Activated CD4-positive, alpha-beta T cell treated with anti-CD3 and anti-CD28 coated beads, Interleukin-2, amount 50 U/mL, for 4 hours (primary cell): Measurements from ENCODE around the gene ZMAT5.
A peak's percentile ranks its signal among the peaks of the same experiment; 100 is the strongest.
"Not testable (repeated sequence)": the region's sequence is repeated elsewhere in the genome, so short reads cannot be mapped to it uniquely, and the experiment has no call there.

ENCODE experiments used
- DNase-seq, 2 experiments: peaks; one replicate each; pipeline ENCODE4 v3.0.0-alpha.2; 2020

The ZMAT5 gene

DNA sequence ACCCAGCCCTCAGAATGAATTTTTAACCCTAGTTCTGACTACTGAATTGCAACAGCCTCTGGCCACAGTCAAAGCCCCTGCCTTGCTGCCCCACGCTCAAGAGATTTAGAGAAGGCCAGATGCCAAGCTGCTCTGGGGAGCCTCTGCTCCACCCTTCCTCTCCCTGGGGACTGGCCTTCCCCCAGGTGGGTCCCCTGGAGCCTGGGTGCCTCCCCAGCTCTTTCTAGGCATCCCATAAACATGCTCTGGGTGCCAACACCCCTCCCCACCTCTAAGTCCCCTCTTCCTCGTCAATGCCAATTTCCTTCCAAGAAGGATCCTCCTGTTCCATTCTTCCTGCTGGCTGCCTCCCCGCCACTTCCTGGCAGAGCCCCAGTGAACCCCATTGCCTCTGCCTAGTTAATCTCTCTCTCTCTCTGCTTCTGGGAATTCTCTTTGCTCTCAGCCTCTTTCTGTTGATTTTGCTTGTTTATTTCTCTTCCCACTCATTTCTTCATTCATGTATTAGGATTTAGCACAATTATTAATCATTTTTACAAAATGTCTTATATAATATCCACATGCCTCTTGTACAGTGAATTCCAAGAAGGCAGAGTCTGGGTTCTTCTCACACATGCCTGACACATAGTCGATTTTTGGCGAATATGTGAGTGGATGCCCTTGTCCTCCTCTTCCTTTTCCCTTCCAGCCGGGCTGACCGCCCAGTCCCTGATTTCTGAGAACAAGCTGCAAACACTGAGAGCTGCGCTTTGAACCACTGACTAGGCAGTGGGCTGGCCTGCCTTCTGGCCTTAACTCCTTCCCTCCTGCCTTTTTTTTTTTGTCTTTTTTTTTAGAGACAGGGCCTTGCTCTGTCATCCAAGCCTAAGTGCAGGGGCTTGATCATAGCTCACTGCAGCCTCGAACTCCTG lies 17.9 kb upstream of the ZMAT5 start:
- DNase-seq: no peak

DNA sequence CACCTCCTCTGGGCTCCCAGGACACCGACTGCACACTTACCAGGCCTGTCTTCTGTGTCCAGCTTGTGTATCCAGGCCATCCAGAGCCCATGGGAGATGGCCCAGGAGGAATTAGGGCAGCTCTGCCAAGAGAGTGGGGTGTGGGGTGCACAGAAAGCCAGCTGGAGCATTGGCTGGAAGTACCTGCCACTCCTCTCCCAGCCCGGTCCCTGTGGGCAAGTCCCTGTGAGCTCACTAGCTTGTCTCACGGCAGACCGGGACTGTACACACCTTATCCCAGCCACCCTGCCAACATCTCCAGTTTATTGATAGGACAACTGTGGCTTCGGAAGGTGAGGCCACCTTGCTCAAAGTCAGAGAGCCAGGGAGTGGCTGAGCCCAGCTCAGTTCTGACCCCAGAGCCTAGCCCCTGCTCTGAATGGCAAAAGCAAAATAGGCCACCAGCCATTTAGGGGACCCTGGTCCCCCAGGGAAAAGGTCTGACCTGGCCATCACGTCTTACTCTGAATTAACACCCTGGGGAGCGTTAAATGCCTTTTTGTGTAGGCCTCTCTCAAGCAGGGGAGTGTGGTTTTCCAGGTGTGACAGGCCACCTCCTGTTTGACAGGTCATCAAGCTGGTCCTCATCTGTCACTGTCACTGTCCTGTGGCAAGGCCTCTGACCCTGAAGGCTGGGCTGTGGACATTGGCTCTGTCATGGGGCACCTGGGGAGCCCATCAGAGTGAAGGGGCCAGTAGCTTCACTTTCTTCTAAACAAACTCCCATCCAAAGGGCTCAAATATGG lies 15.4 kb upstream of the ZMAT5 start:
- no peak for DNase-seq

DNA sequence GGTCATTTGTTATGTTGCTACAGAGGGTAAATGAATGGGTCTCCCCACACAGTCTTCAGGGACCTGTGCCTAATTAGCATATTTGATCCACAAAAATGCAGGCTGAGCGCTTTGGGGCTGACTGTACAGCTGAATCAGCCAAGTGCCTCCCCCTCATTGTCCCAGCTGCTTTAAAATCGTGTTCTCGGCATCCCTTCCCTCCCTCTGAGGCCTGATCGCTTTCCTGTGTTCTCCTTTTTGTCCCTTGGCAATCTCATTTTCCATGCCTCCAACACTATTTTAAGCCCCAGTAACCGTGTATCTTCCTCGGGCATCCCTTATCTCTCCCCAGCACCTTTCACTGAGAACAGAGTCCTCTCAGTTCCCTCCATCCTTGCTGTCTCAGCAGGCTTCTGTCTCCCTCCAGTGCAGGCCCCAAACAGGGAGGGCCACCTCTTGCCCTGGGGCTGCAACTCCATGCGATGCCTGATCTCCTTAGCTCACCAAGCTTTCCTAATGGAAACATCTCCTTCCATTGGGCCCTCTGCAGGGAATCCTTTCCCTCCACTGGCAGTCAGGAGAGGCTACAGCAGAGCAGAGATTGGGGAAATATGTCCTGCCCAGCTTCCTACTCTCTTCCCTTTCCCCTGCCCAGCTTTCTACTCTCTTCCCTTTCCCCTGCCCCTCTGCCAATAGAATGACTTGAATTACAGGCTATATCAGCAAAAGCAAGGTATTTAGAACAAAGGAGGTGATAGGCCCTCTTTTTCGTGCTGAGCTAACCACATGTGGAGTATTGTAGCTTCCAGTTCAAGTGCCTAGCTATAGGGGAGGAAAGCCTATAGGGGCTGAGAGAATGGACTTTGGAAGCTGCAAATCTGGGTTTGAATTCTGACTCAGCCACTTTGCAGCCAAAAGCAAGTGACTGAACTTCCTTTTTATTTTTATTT lies 14.2 kb upstream of the ZMAT5 start:
- no peak for DNase-seq

DNA sequence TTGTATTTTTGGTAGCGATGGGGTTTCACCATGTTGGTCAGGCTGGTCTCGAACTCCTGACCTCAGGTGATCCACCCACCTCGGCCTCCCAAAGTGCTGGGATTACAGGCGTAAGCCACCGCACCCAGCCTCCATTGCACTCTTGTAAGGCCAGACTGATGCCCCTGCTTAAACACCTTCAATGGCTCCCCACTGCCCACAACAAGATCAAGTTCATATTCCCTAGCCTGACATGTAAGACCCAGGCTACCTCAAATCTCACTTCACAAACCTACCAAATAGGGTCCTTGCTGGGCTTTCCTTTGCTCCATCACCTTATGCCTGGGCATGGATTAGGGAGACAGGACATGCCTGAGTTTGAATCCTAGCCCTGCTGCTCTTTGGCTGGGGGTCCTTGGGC lies 13.4 kb upstream of the ZMAT5 start:
- no peak for DNase-seq

DNA sequence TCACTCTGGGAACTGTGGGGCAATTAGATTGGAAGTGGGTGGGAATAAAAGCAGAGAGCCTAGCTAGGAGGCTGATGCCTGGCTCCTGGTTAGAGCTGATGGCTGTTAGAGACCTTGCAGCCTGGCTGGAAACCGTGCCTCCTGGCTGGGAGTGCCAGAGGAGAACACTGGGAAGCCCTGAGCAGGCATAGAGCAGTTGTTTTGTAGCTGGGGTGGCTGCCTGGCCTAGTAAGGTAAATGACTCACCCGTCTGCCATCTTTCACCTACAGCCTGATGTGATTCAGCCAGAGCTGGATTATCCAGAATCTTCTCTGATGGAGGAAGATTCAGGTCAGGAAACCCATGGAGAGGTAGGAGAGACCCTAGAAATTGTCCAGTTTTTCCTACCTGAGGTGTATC lies 6.4 kb upstream of the ZMAT5 start:
- DNase-seq: no peak

DNA sequence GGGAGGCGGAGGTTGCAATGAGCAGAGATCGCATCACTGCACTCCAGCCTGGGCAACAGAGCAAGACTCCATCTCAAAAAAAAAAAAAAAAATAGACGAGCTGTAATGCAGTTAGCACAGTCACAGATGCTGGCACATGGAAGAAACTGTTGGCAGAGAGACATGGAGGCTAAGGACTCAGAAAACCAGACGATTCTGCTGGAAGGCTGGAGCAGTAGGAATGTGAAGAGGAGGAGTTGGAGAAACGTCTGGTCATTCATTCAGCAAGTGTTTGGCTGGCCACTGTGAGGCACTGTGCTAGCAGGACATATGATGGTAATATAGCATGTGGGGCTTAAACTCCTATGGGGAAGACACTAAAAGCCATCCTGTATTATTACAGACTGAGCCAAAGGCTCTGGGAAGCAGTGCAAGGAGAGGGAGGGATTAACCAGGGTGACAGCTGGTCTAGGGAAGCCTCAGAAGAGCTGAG lies 5.4 kb upstream of the ZMAT5 start:
- no peak for DNase-seq

DNA sequence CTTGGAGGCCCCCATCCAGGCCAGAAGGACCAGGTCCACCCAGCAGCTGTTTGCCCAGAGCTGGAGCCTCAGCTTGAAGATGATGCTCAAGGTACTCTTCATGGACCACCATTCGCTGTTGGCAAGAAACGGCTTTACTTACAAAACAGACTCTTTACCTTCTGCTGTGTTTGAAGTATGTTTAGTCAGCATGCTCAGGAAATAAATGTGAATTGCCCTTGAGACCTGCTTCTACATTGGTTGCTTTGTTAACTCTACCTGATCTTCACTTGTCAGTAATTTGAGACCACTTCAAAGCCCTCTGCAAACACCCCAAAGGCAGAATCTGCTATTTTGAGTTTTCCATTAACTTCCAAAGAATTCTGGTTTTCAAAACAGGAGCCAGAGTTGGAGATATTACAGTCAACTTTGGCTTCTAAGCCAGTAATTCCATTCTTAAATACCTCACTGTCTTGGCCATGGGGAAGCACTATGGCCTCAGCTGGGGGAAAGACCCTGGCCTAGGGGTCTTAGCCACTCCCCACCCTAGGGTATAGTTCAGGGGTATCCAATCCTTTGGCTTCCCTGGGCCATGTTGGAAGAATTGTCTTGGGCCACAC lies 3.0 kb upstream of the ZMAT5 start:
- DNase-seq: no peak

DNA sequence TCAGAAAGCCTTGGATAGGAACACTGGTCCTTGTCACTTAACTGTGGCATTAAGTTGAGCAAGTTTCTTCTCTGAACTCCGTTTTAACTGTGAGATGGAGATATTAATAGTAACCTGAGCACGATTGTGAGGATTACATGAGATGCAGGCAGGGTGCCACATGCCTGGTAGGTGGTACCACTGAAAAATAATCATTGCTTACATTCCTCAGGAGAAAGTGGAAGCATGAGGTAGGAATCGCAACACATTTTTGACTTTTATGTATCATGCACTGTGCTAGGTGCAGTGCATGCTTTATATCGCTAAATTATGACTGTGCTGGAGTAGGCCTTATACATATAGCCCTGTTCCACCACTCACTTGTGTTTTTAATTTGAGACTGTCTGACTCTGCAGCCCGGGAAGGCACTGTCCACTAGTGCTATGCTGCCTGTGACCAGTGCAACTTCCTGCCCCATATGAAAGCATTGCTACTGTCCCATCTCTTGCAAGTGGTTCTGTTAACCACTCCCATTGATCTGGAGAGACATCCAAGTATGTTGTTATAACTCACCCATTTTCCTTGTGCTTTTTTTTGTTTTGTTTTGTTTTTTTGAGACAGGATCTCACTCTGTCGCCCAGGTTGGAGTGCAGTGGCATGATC lies 1.4 kb upstream of the ZMAT5 start:
- no peak for DNase-seq

DNA sequence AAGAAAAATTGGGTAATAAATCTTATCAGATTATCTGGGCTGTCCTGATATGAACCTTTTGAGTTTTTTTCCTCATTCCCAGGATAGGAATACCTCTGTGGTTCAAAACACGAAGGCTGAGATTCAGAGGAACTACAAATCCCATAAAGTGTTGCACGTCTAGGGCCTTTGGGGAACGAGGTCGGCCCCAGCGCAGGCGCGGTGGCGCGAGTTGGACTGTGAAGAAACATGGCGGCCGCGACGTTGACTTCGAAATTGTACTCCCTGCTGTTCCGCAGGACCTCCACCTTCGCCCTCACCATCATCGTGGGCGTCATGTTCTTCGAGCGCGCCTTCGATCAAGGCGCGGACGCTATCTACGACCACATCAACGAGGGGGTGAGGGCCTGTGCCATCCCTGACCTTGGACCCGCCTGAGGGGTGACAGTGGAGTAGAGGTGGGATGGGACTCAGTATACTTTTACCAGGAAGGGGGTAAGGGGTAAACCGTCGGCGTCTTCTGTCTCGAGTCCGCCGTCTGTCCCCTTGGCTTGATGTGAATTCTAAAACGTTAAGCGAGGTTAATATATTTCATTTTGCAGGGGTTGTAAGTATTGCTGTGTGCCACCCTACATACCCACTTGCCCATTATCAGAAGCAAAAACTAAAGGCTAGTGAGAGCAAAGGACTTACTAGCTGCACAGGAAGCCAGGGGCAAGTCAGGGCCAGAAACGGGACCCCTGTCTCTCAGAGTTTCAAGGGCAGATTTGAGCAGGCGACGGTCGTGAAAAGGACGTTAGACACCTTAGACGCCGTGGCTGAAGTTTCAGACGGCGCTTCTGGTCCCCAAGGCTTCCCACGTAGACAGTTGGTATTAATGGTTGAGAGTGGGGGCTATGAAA lies 604 bp upstream of the ZMAT5 start, which contains the start of gene UQCR10:
Gene UQCR10 (plus strand): TSS at position 199 of the 881 bp plus-strand sequence. CDS start 30 bp downstream, at position 229.
- DNase-seq: peak; percentile 90 to 92

DNA sequence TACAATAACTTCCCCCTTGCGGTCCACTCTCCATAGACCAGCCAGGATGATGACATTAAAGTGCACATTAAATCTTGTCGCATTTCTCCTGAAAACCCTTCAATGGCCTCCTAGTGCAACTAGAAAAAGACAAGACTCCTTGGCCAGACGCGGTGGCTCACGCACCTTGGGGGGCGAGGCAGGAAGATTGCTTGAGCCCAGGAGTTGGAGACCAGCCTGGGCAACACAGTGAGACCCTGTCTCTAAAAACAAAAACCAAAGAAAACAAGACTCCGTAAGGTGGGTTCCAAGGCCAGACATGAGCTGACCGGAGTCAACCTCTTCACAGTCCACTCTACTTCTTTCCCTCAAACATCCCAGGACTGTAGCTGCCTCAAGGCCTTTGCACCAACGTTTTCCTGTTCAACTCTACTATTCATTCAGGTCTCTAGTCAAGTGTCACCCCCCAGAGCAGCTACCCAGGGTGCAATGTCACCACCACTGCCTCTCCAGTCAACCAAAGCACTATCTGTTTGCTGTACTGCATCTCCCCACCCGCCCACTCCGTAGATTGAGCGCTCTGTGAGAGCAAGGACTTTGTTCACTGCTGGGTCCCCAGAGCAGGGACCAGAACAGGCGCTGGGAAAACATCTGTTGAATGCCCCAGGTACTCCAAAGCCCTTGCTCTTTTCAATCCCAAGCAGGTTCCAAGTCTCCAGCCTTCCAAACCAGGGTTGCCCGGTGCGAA lies 739 bp downstream of the ZMAT5 start:
- DNase-seq: peak in 1 of 2 experiments; percentile 11

DNA sequence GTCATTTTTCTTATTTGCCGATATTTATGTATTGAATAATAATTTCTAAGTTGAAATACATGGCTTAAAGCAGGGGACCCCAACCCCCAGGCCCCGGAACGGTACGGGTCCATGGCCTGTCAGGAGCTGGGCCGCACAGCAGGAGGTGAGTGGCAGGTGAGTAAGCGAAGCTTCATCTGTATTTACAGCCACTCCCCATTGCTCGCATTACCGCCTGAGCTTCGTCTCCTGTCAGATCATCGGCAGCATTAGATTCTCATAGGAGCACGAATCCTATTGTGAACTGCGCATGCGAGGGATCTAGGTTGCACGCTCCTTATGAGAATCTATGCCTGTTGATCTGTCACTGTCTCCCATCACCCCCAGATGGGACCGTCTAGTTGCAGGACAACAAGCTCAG lies 4.5 kb downstream of the ZMAT5 start:
- DNase-seq: no peak

DNA sequence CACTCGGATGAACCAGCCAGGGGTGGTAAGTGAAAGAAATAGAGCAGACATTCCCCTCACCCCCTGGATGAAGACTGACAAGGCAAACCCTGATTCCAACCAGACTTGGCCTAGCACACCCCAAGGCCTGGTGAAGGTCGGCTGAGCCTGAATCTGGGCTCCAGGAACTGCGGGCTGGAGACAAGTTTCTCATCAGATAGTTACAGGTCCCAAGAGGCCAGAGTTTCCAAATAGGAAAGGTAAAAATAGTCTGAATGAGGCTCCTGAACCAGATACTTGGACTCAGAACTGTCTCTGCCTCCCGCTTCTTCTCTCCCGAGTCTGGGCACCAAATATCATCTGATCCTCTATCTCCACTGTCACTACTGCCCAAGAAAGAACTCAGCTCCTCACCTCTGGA lies 7.8 kb downstream of the ZMAT5 start:
- DNase-seq: no peak

DNA sequence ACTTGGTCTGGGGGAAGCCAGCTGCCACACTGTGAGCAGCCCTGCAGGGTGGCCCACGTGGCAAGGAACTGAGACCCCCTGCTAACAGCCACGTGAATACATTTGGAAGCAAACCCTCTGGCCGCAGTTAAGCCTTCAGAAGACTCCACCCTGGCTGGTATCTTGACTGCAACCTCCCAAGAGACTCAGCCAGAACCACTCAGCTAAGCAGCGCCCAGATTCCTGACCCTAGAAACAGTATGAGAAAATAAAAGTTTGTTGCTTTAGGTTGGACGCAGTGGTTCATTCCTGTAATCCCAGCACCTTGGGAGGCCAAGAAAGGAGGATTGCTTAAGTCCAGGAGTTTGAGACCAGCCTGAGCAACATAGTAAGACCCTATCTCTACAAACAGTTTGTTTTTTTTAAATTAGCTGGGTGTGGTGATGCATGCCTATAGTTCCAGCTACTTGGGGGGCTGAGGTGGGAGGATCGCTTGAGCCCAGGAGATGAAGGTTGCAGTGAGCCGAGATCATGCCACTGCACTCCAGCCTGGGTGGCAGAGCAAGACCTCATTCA lies 8.7 kb downstream of the ZMAT5 start:
- DNase-seq: no peak

DNA sequence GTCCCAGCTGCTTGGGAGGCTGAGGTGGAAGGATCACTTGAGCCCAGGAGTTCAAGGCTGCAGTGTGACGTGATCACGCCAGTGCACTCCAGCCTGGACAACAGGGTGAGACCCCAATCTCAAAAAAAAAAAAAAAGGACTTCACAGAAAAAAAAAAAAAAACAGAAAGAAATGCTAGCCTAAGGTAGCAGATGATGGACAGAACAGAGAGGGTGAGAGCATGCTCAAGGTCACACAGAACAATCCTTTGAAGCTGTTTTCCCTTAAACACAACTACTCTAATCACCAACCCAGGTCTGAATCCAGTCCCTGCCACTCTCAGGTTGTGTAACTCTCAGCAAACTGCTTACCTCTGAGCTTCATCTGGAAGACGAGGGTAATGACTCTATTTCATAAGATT lies 9.7 kb downstream of the ZMAT5 start:
- no peak for DNase-seq

DNA sequence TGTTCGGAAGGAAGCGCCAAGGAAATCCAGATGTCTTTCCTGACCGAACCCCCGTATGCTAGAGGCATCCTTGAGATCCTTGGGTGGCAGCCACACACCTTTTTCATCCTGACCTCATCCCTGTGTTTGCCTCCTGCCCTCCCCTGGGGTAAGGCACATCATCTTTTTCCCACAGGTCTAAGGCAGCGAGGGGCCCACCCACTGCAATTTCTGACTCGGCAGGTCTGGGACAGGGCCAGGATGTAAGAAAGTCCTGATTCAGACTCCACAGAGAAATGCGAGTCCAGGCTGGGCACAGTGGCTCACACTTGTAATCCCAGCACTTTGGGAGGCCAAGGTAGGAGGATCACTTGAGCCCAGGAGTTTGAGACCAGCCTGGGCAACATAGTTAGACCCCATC lies 10.5 kb downstream of the ZMAT5 start:
- no peak for DNase-seq

DNA sequence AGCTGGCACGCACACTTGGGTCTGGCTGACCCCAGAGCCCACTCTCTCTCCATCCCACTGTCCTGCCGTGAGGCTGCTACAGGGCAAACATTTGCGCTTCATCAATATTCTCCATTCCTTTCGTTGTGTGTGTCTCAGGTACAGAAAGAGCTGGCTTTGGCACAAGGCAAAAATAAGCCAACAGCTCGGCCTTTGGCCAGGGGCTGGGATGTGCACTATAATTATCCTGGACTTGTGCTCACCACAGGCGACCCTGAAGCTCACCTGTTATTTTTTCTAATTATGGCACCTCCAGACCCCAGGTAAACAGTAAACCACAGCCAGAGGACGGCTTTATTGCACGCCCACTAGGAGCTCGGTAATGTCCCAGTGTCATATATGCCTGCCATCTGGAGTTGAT lies 10.9 kb downstream of the ZMAT5 start:
- DNase-seq: no peak

DNA sequence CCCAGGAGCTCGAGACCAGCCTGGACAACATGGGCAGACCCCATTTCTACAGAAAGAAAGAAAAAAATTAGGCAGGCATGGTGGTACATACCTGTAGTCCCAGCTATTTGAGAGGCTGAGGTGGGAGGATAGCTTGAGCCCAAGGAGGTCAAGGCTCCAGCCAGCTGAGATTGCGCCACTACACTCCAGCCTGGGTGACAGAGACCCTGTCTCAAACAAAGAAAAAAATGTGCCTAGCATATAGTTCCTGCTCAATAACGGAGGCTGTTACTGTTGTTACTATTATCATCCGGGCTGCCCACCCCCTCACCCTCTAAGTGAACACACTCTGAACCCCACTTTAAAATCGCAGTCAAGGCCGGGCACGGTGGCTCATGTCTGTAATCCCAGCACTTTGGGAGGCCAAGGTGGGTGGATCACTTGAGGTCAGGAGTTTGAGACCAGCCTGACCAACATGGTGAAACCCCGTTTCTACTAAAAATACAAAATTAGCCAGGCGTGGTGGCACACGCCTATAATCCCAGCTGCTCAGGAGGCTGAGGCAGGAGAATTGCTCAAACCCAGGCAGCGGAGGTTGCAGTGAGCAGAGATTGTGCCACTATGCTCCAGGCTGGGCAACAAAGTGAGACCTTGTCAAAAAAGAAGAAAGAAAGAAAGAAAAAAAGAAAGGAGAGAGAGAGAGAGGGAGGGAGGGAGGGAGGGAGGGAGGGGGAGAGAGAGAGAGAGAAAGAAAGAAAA lies 12.0 kb downstream of the ZMAT5 start:
- not testable (repeated sequence) for DNase-seq

DNA sequence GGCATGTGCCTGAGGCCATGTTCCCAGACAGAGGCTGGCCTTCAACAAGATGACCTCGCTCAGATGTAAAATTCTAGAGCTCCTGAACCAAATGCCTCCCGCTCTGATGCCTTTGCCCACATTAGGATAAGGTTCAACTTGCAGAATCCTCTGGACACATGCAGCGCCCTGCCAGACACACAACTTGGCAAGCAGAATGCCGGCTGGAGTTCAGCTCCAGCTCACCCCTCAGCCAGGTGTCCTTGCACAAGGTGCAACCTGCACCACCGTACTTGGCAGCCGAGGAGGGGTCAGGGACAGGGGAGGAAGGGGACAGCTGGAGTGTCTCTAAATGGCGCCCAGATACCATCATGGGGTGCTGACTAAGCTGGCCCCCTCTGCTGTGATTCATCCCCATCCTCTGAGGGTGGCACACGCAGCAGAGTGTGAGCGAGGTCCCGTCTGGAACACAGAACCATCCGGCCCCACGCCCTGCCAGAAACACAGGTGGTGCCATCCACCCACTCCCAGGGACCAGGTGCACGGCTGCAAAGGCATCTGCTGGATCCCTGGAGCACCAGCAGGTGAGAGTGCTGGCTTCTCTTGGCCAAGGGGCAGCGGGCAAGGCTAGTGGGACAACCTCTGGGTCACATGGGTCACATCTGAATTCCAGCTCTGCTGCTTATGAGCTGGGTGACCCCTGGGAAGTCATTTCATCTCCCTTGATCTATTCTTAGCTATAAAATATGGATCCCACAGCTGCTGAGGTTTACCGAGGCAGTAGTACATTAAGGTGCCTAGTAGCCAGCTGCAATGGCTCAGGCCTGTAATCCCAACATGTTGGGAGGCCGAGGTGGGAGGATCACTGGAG lies 12.8 kb downstream of the ZMAT5 start:
- DNase-seq: no peak
